Body of pancreas (tissue), 4 donors: ENCODE data around the gene GPRC5B. TPM values are rescaled to one million over a fixed set of nuclear protein-coding genes. Genes with fewer than 3 reads are reported as not detected.

Source experiments
- ATAC-seq: fragments of 150-250 bp; one replicate; pipeline ENCODE4 v1.9.1; 2016
- DNase-seq, 4 donors: peaks; one replicate each; pipeline ENCODE4 v3.0.0-alpha.2; 2019
- H3K27ac ChIP-seq, 4 donors: fragments of 200-600 bp; sonication (generic); 1 replicate in 3 of 4; 2 replicates in 1 of 4; pipeline versions ENCODE4 v1.5.1 to v1.6.1; 2016 to 2019; ENCODE audit warnings: mild to moderate bottlenecking in 1 of 4, mixed read lengths in 1 of 4, moderate library complexity in 1 of 4
- H3K27me3 ChIP-seq, 2 donors: fragments of 200-600 bp; sonication (generic); one replicate each; pipeline ENCODE4 v1.6.0; 2016; ENCODE audit warnings: mild to moderate bottlenecking in 1 of 2
- H3K36me3 ChIP-seq, 2 donors: fragments of 200-600 bp; sonication (generic); replicated peaks in 1 of 2; 2 replicates each; pipeline ENCODE4 v1.5.1; 2016; ENCODE audit warnings: low read depth in 2 of 2; ENCODE audit not compliant: insufficient read depth in 1 of 2
- H3K4me1 ChIP-seq: fragments of 200-600 bp; sonication (generic); one replicate; pipeline ENCODE4 v1.6.0; 2016
- H3K4me3 ChIP-seq, 2 donors: fragments of 200-600 bp; sonication (generic); 1 replicate in 1 of 2; 2 replicates in 1 of 2; pipeline ENCODE4 v1.5.1; 2016 to 2019
- H3K9me3 ChIP-seq, 3 donors: fragments of 200-600 bp; sonication (generic); 1 replicate in 2 of 3; 2 replicates in 1 of 3; pipeline ENCODE4 v1.5.1; 2016
- POLR2A ChIP-seq, 3 donors: fragments of 450-650 bp; IDR thresholded peaks; one replicate each; pipeline ENCODE4 v1.6.1; 2016; ENCODE audit warnings: antibody characterized with exemption in 3 of 3, mild to moderate bottlenecking in 2 of 3
- WGBS, 2 donors: methylation state at CpG; one replicate each; pipeline ENCODE4 v1.1.5; 2017; 5-methylcytosine and 5-hydroxymethylcytosine counted together
- intact Hi-C: fragments of 100-400 bp; cut with DNase I; formaldehyde crosslinking; loops from one replicate; pipeline ENCODE4 v1.15.1; 2023
- total RNA-seq, 2 donors: library from RNA; depleted of rRNA; stranded (reverse); fragments of >200 nt; gene quantifications; one replicate each; pipeline ENCODE4 v1.1.0, GENCODE V29; 2016
- TF ChIP-seq, protein P1 (sequence below), 7 experiments: fragments of 450-650 bp in 4 of 7; fragments of 200-600 bp in 3 of 7; sonication (generic) in 3 of 7; IDR thresholded peaks; one replicate each; pipeline ENCODE4 v1.5.1; 2016 to 2019; ENCODE audit warnings: antibody characterized with exemption in 7 of 7

The GPRC5B gene
- total RNA-seq, 2 donors from 2014 or later, result 27.7 to 31.6 TPM

DNA sequence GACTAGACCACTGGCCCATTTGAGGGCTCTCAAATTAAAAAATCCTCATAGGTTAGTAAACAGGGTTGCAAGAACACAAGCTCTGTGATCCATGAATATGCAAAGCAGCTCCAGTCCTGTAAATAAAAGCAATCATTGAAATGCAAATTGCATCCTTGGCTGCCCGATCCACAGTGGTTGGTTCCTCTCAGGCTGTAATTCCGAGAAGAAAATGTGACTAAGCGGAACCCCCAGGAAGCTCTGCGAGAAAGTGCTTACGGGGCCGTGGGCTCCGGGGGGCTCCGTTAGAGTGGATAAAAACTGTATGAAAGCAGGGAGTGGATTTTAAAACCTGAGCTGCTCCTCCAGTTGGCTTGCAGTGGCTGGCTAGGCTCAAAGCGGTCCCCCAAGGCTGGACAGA is 2.5 kb downstream of the GPRC5B start:
- 63 to 70% methylated on average over 9 of the region's 9 CpGs for WGBS, 2 donors
- Histone ChIP-seq H3K9me3 (no peaks in the 10 kb centered on the region), H3K4me1 (peaks cover 28% of the 10 kb centered on the region), H3K27ac (peak overlapping the region in 3 of 4 donors; percentile 70 to 85 (median 77)), H3K36me3 (no peaks in the 10 kb centered on the region), H3K4me3 (no peak overlapping the region), H3K27me3 (no peaks in the 10 kb centered on the region)
- no peak for ATAC-seq
- TF ChIP-seq POLR2A (IDR thresholded peaks at IDR 0.05), result no peak
- TF ChIP-seq, protein P1, sequence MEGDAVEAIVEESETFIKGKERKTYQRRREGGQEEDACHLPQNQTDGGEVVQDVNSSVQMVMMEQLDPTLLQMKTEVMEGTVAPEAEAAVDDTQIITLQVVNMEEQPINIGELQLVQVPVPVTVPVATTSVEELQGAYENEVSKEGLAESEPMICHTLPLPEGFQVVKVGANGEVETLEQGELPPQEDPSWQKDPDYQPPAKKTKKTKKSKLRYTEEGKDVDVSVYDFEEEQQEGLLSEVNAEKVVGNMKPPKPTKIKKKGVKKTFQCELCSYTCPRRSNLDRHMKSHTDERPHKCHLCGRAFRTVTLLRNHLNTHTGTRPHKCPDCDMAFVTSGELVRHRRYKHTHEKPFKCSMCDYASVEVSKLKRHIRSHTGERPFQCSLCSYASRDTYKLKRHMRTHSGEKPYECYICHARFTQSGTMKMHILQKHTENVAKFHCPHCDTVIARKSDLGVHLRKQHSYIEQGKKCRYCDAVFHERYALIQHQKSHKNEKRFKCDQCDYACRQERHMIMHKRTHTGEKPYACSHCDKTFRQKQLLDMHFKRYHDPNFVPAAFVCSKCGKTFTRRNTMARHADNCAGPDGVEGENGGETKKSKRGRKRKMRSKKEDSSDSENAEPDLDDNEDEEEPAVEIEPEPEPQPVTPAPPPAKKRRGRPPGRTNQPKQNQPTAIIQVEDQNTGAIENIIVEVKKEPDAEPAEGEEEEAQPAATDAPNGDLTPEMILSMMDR (IDR thresholded peaks at IDR 0.05), result no peak
- intact Hi-C loops, result loop anchor here (5.0 kb wide), 1 partner anchor 170 kb away; no protein-coding TSS in a partner anchor
- DNase-seq, result no peak

GRCh38 chr16:19881783-19882182 is 2.9 kb downstream of the GPRC5B start:
- TF ChIP-seq POLR2A (IDR thresholded peaks at IDR 0.05), result no peak
- TF ChIP-seq, protein P1 (IDR thresholded peaks at IDR 0.05), result no peak
- intact Hi-C loops, result loop anchor here (5.0 kb wide), 1 partner anchor 169 kb away; no protein-coding TSS in a partner anchor
- 65 to 78% methylated on average over 6 of the region's 6 CpGs for WGBS, 2 donors
- H3K4me3 ChIP-seq, result no peak overlapping the region
- H3K27ac ChIP-seq, result peak overlapping the region in 2 of 4 donors; percentile 70 to 77
- H3K9me3 ChIP-seq, result no peaks in the 10 kb centered on the region
- no peak for DNase-seq
- no peaks in the 10 kb centered on the region for H3K36me3 ChIP-seq
- ATAC-seq, result no peak
- H3K4me1 ChIP-seq, result peaks cover 28% of the 10 kb centered on the region
- H3K27me3 ChIP-seq, result no peaks in the 10 kb centered on the region

DNA sequence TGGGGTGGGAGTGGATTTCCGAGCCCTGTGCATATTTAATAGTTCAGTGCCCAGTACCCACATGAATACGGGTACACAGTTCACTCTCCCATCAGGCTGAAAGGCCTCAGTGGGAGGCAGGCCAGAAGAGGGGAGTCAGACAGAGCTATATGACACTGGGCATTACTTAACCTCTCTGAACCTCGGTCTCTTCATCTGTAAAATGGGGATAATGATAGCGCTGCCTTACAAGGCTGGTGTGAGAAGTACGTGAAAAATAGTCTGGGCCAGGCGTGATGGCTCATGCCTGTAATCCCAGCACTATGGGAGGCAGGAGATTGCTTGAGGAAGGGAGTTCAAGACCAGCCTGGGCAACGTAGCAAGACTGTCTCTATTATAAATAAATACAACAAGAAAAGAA is 3.6 kb downstream of the GPRC5B start:
- intact Hi-C loops, result loop anchor here (5.0 kb wide), 1 partner anchor 169 kb away; no protein-coding TSS in a partner anchor
- ATAC-seq (no peak), DNase-seq (no peak)
- H3K4me3 ChIP-seq, result no peak overlapping the region
- no peaks in the 10 kb centered on the region for H3K27me3 ChIP-seq
- TF ChIP-seq, protein P1 (IDR thresholded peaks at IDR 0.05), result no peak
- no peak for TF ChIP-seq POLR2A (IDR thresholded peaks at IDR 0.05)
- H3K9me3 ChIP-seq, result no peaks in the 10 kb centered on the region
- H3K27ac ChIP-seq, result no peak overlapping the region
- H3K36me3 ChIP-seq, result no peaks in the 10 kb centered on the region
- WGBS, 2 donors, result 94% methylated on average over 7 of the region's 7 CpGs
- H3K4me1 ChIP-seq, result peaks cover 26% of the 10 kb centered on the region

GRCh38 chr16:19879241-19879792 is 5.3 kb downstream of the GPRC5B start:
- DNase-seq (peak in 2 of 4 donors; percentile 58 to 63), ATAC-seq (no peak)
- Histone ChIP-seq H3K4me1 (peaks cover 15% of the 10 kb centered on the region), H3K9me3 (no peaks in the 10 kb centered on the region), H3K4me3 (no peak overlapping the region), H3K27me3 (no peaks in the 10 kb centered on the region), H3K36me3 (no peaks in the 10 kb centered on the region), H3K27ac (peak overlapping the region in 2 of 4 donors; percentile 8 to 63)
- intact Hi-C loops, result no loop called here
- no peak for TF ChIP-seq POLR2A (IDR thresholded peaks at IDR 0.05)
- TF ChIP-seq, protein P1 (IDR thresholded peaks at IDR 0.05), result peak in 2 of 7 experiments; percentile 16 to 23
- WGBS, 2 donors, result 44 to 60% methylated on average over 13 of the region's 13 CpGs

DNA sequence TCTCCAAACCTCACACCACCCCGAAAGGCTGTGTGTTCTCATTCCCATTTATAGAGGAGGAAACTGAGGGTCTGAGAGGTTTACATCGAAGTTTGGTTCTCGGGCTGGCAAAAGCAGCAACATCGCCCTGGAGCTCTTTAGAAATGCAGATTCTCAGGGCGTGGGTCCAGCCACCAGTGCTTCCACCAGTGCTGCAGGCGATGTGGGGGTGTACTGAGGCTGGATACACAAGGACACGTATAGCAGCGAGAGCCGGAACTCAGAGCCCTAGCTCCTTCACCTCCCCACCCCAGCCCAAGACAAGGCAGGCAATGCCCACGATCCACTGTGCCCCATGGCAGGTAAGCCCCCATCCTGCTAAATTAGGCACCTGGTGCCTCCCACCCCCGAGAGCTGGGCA is 5.9 kb downstream of the GPRC5B start:
- DNase-seq (no peak), ATAC-seq (no peak)
- H3K27ac ChIP-seq, result no peak overlapping the region
- peaks cover 15% of the 10 kb centered on the region for H3K4me1 ChIP-seq
- H3K27me3 ChIP-seq, result no peaks in the 10 kb centered on the region
- intact Hi-C loops, result no loop called here
- H3K9me3 ChIP-seq, result no peaks in the 10 kb centered on the region
- no peaks in the 10 kb centered on the region for H3K36me3 ChIP-seq
- 89% methylated on average over 10 to 11 of the region's 11 CpGs for WGBS, 2 donors
- H3K4me3 ChIP-seq, result no peak overlapping the region
- TF ChIP-seq POLR2A (IDR thresholded peaks at IDR 0.05), result no peak
- TF ChIP-seq, protein P1 (IDR thresholded peaks at IDR 0.05), result no peak
